HG02798 (cell line): Measurements from ENCODE around the gene PML.
"Not testable (repeated sequence)": the region's sequence is repeated elsewhere in the genome, so short reads cannot be mapped to it uniquely, and the experiment has no call there.

Experiments
- ATAC-seq: cut with Tn5 transposase; IDR thresholded peaks from one replicate; pipeline ENCODE4 v1.9.1; 2021; ENCODE audit warnings: mild to moderate bottlenecking; ENCODE audit not compliant: unreplicated experiment, poor library complexity

Gene PML

DNA sequence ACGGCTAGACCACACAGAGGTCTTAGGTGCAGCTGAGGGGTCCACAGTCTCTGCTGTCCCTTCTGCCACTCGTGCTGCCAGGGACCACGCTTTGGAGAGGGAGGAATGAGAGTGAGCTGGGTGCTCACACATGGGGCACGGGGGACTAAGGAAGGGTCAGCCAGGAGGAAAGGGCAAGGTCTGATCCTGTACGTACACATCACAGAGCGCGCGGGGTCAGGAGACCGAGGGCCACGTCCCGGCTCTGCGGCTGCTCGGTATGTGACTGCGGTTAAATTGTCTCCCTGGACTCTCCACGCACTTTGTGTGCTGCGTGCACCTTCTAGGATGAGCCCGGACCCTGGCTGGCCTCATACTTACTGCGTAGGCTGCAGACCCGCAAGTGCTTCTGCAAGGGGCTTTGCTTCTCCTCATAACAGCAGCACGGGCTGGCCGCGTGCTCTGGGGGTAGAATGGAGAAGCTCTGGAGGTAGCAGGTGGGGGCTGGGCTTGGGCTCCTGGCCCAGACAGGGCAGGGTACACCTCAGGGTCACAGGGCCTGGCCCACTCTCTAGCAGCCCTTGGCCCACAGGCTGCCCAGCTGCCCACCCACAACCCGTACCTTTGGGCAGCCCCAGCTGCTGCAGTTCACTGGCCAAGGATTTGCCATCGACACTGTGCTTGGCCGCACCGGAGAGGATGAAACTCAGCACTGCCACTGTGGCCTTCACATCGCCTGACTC lies 102.4 kb downstream of the PML start:
- not testable (repeated sequence) for ATAC-seq
